ENCODE results near the gene TM4SF4. TPM values are rescaled to one million over a fixed set of nuclear protein-coding genes. Genes with fewer than 3 reads are reported as not detected.

TM4SF4 gene
- total and polyA plus RNA-seq, 2 experiments from 2014 or later = not detected

GRCh38 chr3:149511040-149511626, 36.6 kb downstream of the TM4SF4 start:
- Mint-ChIP-seq H3K27me3 (ENCODE audit: insufficient read depth, low read depth, poor library complexity) (no peaks in the 10 kb centered on the region), H3K9me3 (no peaks in the 10 kb centered on the region), H3K36me3 (ENCODE audit: low read depth) (no peaks in the 10 kb centered on the region), H3K4me3 (no peak overlapping the region), H3K27ac (no peak overlapping the region), H3K4me1 (peaks cover 2% of the 10 kb centered on the region; the same call in 1 of the 3 replicates)
- H3K79me2 ChIP-seq (replicated peaks; ENCODE audit: insufficient read depth) = no peaks in the 10 kb centered on the region
- no peaks in the 10 kb centered on the region for H3K27me3 ChIP-seq (ENCODE audit: insufficient read depth)
- no peak overlapping the region for H3K27ac ChIP-seq (ENCODE audit: low read depth)
- H2AFZ ChIP-seq = no peak overlapping the region
- DNase-seq (ENCODE audit: low spot score) (no peak), ATAC-seq (no peak)
- H3K36me3 ChIP-seq (ENCODE audit: insufficient read depth) = no peaks in the 10 kb centered on the region
- no peak overlapping the region for H3K4me3 ChIP-seq
- no peaks in the 10 kb centered on the region for H3K4me1 ChIP-seq (ENCODE audit: insufficient read depth)
- H3K4me2 ChIP-seq = no peak overlapping the region
- no peaks in the 10 kb centered on the region for H3F3A ChIP-seq (replicated peaks; ENCODE audit: low read depth)
- no peaks in the 10 kb centered on the region for H3K9me2 ChIP-seq (ENCODE audit: insufficient read depth)
- H4K20me1 ChIP-seq (replicated peaks; ENCODE audit: insufficient read depth) = no peaks in the 10 kb centered on the region
- TF ChIP-seq CREB1 (CRISPR knock-in tag; IDR thresholded peaks at IDR 0.05; ENCODE audit: low read depth) = no peak
- no peak for TF ChIP-seq ZNF462 (CRISPR knock-in tag; IDR thresholded peaks at IDR 0.05)
- no peak for TF ChIP-seq POLR2AphosphoS5 (IDR thresholded peaks at IDR 0.05; ENCODE audit: low read depth)
- TF ChIP-seq ZNF114 (CRISPR knock-in tag; IDR thresholded peaks at IDR 0.05) = no peak
- no peak for TF ChIP-seq STAT1 (IDR thresholded peaks at IDR 0.05; ENCODE audit: unreplicated experiment)
- TF ChIP-seq ETS1 (IDR thresholded peaks at IDR 0.05) = no peak
- no peak for TF ChIP-seq EZH2 (IDR thresholded peaks at IDR 0.05; ENCODE audit: low read depth, unreplicated experiment)
- TF ChIP-seq NANOG (IDR thresholded peaks at IDR 0.05; ENCODE audit: borderline replicate concordance) = no peak
- no peak for TF ChIP-seq JUNB (IDR thresholded peaks at IDR 0.05; ENCODE audit: unreplicated experiment)
- no peak for TF ChIP-seq CTCF (conservative IDR thresholded peaks at IDR 0.05; ENCODE audit: low read depth in 2 of 2)
- no peak for TF ChIP-seq EZH2phosphoT487 (IDR thresholded peaks at IDR 0.05; ENCODE audit: unreplicated experiment)
- no peak for TF ChIP-seq REST (IDR thresholded peaks at IDR 0.05; ENCODE audit: unreplicated experiment)
- TF ChIP-seq ZNF331 (CRISPR knock-in tag; IDR thresholded peaks at IDR 0.05; ENCODE audit: low read depth) = no peak

All from GM23338 (cell line).